HG03354 (cell line): ENCODE data around the gene NFATC2.
"Not testable (repeated sequence)": the region's sequence is repeated elsewhere in the genome, so short reads cannot be mapped to it uniquely, and the experiment has no call there.

Experiments used
- ATAC-seq: cut with Tn5 transposase; IDR thresholded peaks from one replicate; pipeline ENCODE4 v1.9.1; 2021; ENCODE audit warnings: mild to moderate bottlenecking; ENCODE audit not compliant: unreplicated experiment, poor library complexity, severe bottlenecking

NFATC2 gene

DNA sequence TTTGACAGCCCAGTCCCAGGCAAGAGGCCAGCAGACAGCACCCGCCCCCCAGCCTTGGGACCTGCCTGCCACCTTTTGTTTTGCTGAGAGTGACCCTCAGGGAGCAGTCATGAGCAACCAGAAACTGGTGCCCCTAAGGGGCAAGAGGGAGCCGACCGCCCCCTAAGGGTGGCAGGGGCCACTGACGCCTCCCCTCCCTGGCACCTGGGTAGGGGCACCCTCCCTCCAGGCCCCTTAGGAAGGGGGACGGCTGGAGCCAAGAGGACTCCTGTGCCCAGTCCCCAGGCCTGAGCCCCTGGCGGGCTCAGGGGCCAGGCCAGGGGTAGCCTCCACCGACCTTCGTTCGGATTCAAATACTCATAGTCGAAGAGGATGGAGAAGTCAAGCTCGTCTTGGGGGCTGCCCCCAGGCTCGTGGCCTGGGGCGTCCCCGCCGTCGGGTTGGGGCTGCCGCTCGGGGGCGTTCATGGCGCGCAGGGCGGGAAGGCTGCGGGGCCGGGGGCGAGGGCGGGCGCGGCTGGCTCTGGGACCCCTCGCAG, 417 bp downstream of the NFATC2 start:
- ATAC-seq, result peak; percentile 45

DNA sequence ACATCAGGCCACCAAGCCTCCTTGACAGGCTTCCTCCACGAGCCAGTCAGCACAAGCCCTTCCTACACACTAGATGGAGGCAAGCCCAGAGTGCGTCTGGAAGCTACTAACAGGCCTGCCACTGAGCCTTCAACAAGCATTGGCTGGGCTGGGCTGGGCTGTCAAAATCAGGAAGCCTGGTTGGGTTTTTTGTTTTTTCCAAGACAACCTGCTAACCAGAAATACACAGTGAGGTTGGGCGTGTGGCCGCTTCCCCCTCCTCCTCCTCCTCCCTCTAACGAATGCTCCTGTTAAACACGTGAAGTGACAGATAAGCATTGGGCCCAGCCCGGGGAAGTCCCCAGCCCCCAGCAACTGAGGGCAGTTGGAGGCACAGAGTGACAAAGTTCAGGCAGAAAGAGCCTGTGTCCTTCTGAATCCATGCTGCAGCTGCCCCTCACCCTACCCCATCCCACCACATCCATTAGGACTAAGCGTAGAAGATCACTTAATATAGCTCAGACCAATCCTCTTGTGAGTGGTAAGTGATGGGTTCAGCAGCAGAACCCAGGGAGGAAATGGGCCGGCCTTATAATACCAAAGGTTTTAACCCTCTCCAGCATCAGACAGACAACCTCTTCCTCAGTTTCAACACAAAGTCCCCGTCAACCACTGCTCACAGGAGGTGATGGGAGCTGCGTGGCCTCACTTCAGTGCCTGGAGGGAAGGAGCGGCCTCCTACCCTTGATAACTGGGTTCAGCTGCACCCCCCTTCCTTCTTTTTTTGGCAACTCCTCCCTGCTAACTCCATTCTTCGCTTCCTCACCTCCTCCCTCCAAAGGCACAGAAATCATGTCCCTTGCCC, 1.1 kb downstream of the NFATC2 start:
- peak; percentile 59 for ATAC-seq

DNA sequence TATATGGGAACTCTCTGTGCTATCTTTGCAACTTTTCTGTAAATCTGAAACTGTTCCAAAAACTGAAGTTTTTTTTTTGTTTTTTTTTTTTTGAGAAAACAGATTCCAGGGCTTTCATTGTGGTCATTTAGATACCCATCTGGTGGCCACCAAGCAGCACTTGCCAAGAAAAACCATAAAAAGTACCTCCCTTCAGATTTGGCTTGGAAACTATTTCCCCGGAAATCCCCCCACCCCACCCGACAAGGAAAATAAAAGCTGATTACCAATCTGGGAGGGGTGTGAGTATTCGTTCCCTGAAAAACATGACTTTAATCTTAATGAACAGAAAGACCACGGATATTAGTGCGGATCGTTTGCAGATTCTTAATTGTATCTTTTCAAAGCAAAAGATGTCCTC, 1.9 kb downstream of the NFATC2 start:
- ATAC-seq, result no peak

DNA sequence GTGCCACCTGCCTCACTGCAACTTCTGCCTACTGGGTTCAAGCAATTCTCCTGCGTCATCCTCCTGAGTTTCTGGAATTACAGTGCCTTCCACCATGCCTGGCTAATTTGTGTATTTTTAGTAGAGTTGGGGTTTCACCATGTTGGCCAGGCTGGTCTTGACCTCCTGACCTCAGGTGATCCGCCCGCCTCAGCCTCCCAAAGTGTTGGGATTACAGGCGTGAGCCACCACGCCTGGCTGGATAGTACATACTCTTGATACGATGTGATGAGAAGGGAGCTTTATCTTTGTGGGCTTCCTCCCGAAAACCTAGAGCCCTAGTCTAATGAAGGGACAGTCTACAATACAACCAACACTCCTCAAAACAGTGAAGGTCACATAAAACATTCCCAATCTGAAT, 2.4 kb downstream of the NFATC2 start:
- not testable (repeated sequence) for ATAC-seq

DNA sequence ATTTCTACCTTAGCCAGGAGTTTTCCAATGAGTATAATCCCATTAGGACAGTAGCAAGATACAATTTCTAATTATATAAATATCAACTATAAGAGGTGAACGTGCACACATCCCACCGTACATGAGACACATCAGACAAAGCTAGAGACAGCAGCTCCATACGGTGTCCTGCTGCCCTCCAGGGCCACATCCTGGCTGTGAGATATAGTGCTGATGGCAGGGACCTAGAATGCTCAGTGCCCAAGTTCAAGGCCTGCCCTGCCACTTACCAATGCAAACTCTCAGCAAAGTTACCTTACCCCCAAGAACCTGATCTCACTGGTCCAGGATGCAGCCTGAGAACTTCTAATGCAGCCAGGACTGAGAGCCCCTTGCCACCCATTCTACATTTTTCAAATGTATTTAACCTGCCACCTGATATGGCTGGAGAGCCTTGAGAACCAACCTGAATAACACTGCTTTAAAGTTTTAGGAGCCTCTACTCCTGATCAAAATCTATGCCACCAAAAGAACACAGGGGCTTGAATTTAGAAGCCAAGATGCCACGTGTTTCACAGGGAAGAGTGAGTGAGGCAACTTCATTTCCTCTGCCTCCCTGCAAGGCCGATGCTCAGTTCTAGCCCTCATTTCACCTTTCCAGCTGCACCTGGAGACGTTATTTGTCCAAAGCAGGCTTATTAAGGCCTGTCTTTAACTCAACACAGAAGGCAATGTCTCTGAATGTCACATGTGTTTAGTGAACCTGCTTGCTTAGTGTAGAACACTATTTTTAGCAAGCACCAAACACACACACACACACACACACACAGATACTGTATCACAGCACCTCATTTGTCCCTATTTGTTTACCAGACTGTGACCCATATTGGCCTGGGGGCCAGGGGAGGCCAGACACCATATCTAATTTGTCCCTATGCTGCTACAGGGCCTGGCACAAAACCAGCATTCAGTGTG, 6.1 kb downstream of the NFATC2 start:
- no peak for ATAC-seq

DNA sequence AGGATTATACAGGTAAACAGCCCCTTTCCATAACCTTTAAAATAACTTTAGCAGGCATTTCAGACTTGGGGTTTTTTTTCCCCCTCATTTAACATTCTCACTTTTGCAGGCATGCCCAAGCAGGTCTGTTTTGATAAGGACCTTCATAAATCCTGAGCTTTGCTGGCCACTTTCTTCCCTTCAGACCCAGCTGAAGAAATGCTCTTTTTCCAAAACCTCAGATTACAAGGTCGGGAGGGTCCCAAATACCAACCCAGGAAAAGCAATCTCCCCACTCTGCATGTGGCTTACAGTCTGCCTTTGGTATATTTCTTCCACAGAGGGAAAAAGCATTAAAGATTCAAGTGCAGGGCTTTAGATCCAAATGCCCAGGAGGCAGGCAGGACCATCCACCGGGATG, 6.8 kb downstream of the NFATC2 start:
- no peak for ATAC-seq

DNA sequence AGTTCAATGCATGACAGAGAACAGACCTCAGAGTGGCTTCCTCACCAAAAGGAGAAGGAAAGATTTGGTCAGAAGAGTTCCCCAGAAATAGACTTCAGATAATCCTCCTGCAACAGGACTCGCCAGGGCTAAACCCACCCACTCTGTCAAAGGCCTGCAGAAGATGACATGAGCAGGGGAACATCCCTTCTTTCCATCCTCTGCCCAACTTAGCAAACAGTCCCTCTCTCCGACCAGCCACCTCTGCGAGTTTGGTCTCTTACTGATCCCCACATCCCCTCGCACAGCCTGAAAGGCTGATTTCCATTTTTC, 7.5 kb downstream of the NFATC2 start:
- ATAC-seq, result no peak

DNA sequence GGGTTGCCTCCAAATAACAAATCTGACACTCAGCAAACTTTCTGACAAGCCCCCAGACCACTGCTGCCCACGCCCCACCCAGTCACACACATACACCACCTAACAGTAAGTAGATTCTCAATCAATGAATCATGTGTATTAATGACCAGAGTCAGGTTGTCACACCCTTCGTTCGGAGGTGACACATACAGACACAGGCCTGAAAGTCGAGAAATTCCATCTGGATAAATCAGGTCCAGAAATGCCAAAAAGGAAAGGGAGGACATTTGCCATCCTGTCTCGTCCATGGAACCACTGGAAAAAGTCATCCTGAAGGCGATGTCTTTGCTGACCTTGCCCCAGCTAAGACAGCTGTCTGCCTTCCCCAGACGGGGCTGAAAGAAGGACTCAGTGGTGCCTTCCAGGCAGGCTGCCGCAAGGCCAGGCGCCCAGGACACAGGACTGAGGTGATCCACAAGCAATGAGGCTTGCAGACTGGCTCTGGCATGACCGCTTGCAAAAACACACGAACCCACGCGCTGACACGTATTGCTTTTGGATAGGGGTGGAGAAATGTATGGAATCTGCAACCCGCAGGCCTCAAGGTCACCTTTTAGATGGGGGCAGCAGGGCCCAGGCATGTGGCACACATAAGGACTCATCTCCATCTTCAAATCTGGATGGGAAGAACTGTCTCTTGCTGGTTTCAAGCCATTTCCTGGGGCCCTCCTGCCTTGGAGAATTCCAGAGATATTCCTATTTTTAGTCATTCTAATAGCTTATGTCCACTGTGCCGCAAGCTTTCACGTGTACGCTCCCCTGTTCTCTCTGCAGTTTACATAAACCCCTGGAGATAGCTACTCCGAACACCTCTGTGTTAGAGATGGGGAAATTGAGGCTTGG, 9.0 kb downstream of the NFATC2 start:
- no peak for ATAC-seq

DNA sequence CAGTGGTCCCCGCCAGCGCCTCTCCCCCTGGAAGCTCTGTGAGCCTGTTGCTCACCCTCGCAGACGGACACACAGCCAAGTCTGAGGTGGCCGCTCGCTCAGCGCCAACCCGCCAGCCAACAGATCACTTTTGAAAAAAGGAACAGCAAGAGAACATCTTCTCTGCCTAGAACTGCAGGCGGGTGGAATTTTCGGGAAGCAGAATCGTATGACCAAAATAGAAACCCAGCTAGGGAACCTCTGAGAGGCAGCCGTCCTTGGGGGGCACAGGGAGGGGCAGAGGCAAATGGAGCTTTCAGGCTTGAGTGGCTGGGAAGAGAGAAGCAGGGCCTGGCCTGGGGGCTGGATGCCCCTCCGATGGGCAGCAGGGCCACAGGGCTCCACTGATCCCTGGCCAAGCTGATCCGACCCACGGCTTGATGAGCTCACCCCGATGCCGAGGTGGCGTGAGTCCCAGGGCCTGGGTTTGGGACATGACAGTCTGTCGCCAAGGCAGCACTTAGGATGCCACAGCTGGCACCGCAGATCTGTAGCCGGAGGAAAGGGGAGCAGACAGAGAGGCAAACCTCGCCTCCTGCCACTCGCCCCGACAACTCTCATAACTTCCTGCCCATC, 9.8 kb downstream of the NFATC2 start:
- ATAC-seq, result no peak

DNA sequence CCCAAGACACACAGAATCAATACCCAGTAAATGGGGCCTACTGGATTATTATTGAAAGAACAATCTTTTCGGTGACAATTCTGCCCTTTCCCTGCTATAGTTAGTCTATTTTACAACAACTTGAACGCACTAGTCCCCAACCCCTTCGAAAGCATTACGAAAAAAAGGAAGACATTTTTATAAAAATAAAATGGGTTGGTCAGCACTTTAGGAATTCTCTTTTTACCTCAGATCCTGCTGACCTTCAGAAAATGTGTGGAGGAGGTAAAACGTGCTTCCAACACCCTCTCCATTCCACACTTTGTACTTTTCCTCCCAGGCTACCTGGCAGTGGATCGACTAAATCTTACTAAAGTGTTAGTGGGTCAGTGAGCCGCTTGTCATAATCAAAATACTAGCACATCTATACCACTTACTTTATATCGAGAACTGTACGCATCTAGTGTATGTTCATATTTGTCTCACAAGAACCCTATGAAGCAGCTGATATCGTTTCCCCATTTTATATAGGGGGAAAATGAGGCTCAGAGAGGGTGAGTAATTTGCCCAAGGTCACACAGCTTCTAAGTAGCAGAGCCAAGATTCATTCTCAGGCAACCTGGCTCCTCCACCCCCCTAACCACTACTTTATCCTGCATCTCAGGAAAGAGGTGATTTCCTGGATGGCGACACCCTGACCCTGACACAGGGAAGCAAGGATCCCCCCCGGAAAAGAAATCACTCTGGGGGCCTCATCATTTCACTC, 10.6 kb downstream of the NFATC2 start:
- ATAC-seq, result no peak

DNA sequence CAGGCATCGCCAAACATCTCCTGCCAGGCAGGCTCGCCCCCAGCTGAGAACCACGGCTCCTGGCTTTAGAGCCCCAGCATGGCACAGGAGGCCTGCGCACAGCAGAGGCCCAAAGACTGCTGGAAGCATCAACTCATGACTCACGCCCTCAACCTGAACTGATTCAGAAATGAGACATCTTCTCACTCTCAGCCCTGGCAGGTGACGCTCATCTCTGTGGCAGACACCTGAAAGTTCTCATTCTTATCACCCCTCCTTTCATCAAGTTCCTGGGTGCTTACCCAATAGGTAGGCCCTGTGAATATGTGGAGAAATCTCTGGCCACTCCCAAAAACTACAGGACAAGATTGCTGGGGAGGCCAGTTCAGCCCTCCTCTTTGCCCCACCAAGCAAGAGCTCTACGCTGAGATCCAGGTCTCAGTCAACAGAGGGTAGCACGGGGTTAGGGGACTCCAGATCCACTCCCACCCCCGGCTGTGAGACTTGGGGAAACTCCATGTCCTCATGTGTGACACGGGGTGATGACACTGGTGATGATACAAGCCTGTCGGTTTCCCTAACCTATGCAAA, 11.3 kb downstream of the NFATC2 start:
- peak; percentile 59 for ATAC-seq

DNA sequence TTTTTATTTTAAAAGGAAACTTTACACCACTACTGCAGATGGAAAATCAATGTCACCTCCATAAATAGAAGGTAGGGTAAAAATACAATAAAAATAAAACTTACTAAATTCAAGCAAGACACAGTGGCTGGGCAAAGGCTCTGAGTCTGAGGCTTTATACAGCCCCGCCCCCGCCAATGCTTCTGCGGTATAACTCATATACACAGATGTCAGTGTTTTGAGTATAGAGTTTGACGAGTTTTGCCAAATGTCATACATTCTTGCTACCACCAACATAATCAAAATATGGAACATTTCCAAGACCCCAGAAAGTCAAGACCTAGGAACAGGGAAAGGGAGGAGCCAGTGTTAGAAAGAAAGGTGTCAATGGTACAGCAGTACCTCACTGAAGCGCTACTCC, 12.8 kb downstream of the NFATC2 start:
- no peak for ATAC-seq

DNA sequence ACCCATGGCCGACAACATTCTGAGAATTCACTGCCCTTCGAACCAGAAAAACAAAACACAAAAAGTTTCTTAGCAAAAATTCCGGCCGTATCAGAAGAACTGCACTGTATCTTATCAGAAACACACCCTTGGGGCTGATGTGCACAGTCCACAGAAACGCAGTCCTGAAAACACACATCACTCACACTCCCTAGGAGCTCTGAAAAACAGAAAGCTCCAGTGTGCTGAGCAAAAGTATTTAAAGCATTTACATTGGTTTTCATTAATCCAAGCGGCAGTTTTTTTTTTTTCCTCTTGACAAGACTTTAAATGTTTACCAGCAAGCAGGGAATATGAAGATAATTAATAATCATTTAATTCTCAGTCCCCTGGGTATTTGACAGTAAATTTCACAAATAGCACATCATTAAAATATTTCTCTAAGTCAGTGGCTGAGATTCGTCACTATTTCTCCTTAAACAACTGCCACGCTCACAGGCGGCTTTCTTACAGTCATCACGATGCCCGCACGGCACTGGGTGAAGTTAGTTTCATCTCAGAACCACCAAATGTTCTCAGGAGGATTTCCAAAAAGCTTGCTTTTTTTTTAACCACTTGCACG, 13.3 kb downstream of the NFATC2 start:
- no peak for ATAC-seq

DNA sequence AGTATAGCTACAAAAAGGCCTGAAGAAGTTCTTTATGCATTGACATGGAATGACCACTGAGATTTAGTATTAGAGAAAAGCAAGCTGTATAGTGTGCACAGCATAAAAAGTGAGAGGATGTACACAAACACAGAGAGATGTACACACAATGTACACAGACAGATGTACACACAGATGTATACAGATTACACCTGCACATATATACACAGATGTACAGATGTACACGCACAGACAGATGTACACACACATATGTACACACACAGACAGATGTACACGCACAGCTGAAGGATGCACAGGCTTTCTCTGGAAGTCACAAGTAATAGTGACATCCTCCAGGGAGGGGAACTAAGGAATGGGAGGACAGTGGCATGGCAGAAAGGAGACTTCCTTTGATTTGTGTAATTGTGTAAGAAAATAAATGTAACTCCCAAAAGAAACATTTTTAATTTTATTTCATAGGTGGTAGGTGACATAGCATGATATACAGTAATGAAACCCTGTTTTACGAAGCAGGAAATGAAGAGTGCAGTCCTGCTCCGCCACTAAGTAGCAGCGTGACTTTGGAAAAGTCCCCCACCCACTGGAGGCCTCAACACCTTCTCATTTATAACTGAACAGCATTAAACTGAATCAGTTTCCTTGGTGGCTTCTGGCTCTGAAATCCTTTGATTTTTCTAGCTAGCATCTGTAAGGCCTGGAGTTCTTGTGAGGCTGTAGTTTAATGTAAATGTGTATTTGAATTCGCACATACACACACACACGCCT, 14.1 kb downstream of the NFATC2 start:
- no peak for ATAC-seq

DNA sequence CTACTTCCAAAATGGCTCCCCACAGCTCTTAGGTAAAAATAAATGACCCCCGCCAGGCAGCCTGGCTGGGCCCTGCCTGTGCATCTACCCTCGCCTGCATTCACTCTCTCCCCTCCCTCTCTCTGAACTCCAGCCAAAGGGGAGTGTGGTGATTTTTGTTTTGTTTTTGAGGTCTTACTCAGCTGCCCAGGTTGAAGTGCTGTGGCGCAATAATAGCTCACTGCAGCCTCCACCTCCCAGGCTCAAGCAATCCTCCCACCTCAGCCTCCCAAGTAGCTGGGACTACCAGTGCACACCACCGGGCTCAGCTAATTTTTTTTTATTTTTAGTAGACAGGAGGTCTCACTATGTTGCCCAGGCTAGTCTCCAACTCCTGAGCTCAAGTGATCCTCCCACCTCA, 15.8 kb downstream of the NFATC2 start:
- ATAC-seq, result no peak

DNA sequence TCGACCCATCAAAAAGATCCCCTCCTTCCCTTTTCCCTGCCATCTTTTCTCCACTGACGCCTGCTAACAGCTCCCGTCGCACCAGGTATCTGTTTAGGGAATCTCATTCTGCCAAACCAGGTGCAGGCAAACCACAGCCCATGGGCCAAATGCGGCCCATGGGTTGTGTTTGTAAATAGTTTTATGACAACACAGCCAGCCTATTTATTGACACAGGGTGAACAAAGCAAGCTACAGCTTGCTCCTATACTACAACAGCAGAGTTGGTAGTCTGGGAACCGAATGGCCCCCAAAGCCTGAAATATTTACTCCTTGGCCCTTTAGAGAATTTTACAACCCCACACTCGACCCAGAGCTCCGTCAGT, 16.4 kb downstream of the NFATC2 start:
- peak; percentile 3 for ATAC-seq
